Activated CD4-positive, CD25-positive, alpha-beta regulatory T cell treated with anti-CD3 and anti-CD28 coated beads, Interleukin-2, amount 50 U/mL, for 24 hours (primary cell): ENCODE data around the gene TMTC1.

Source experiments
- ATAC-seq, 2 donors: fragments of 150-1000 bp; cut with Tn5 transposase; one replicate each; pipeline ENCODE4 v1.10.0; 2021; ENCODE audit warnings: mild to moderate bottlenecking in 1 of 2, moderate library complexity in 1 of 2

The TMTC1 gene

DNA sequence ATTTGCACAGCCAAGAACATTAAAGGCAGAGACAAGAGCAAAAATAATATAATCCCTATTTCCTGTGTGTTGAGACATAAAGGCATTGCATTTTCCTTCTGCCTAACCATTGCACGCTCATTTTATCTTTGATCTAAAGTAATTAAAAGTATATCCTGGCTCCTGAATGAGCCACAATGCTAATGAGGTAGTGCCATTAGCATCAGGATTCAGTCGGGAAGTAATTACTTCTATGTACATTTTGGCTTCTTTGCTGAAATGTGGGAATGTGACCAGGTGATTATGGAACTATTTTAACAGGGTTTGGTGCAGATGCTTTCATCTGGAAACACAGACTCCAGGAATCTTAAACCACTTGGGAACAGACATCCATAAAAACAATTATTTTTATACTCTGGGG is 77.4 kb downstream of the TMTC1 start:
- ATAC-seq, result no peak

DNA sequence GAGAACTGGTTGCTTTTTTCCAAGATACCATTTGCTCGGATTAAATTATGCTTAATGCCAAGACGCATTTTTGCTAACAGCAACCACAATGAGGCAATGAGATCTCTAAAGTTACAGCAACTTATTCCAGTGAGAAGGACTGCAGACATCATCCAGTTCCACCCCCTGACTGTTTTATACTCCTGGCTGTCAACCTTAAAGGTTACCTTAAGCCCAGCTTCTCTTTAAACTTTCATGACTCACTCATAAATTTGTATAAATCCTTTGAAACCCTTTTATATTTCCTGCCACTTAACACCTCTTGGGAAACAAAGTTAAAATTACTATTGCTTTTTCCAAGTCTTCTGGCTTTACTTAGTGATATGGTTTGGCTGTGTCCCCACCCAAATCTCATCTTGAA is 80.2 kb downstream of the TMTC1 start:
- no peak for ATAC-seq

DNA sequence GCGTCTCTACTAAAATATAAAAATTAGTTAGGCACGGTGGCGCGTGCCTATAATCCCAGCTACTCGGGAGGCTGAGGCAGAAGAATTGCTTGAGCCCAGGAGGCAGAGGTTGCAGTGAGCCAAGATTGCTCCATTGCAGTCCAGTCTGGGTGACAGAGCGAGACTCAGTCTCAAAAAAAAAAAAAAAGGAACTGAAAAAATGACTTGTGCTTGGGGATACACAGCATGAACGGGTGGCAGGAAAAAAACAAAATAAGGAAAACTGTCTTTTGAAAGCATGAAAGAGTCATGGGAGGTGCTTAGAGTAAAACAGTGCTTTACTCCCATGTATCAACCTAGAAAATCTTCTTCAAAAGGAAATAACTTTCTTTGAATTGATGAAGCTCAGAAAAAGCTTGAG is 80.8 kb downstream of the TMTC1 start:
- ATAC-seq, result no peak

DNA sequence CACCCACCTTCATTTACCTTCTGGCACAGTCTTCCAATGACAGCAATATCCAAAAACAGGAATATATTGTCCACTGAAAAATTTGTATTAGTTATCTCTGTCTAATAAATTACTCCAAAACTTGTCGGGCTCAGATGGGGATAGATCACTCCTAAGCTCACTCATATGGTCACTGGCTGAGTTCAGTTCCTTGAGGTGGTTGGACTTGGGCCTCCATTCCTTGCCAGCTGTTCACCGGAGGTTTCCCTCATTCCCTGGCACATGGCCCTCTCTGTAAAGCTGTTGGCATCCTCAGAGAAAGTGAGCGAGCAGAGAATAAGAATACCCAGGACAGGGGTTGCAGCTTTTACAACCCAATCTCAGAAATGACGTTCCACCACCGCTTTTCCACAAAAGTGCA is 81.5 kb downstream of the TMTC1 start:
- ATAC-seq, result no peak

DNA sequence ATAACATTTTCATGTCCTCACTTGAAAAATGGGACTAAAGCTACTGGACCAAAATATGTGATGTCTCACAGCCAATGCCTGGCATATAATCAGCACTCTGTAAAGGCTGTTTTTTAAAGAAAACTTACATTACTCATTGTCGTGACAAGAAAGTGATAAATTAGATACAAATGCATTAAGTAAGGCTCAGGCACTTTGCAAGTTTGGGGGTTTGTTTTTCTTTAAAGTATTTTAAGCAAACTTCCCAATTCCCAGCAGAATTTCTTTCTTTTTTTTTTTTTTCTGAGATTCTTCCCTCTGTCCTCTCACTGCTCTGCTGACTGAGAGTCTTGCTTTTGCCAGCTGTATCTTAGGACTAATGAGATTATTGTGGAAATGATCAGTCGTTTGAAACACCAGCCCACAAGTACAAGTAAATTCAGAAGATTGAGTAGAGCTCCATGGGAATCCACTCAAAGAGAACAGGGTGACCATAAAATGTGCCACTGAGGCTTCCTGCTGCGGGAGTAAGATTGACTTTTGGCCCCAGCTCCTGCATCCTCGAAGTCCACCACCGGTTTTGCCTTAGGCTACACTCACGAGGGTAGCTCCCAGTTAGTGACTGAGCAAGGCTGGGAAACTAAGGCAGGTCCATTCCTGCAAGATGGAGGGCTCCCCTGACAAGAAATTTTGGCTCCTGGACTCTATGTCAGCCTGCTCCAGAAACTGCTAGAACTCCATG is 82.8 kb downstream of the TMTC1 start:
- ATAC-seq, result no peak

DNA sequence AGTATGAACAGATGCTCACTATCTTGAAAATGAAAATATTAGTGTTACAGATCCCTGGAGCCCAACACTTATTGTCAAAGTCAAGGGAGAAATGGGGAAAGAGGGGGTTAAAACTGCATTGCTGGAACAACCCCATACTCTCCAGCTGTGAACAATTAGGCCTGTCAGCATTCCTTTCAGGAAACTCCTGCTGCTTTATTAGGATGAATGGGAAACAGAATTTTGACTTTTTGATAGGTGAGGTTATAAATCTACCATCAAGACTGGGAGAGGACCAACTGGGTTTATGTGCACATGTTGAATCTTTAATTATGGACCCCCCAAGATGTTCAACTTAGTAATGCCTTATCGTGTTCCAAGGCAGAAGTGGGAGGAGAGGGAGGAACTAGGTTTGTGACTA is 85.0 kb downstream of the TMTC1 start:
- ATAC-seq, result no peak

DNA sequence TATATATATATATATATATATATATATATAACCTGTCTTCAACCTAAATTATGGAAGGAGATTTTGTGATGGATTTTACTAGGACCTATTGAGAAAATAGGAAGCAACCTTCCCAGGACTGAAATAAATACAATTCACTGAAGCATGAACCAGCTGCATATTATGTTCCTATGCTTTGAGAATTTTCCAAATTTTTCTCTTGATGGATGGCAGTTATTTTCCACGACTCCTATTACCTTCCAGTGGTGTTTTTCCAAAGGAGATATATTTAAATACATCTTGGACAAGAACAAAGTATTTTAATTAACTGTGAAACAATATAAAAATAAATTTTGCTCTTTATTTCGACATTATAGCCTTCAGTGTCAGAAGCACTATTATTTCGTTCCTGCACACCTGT is 87.9 kb downstream of the TMTC1 start:
- no peak for ATAC-seq

DNA sequence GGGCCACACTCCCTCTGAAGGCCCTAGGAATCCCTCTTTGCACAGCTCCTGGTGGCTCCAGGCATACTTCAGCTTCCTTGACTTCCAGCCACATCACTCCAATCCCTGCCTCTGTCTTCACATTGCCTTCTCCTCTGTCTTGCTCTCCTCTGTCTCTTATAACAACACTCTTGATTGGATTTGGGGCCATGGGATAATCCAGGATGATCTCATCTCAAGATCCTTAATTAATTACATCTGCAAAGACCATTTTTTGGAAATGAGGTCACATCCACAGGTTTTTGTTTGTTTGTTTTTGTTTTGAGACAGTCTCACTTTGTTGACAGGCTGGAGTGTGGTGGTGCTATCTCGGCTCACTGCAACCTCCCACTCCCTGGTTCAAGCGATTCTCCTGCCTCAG is 88.7 kb downstream of the TMTC1 start:
- no peak for ATAC-seq

DNA sequence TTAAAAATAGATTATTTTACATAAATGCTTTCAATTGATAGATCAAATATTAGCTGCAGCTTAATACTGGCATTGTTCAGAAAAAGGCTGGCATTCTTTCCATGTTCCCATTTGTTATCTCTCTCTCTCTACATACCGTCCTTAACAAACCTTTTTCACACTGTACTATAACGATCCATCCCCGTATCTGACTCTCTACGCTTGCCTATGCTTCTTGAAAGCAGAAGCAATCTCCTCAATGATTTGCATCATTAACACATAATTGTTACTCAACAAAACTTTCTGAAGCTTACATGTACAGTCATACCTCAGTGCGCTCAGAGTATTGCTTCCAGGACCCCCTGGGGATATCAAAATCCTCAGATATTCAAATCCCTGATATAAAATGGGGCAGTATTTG is 89.7 kb downstream of the TMTC1 start:
- ATAC-seq, result no peak

DNA sequence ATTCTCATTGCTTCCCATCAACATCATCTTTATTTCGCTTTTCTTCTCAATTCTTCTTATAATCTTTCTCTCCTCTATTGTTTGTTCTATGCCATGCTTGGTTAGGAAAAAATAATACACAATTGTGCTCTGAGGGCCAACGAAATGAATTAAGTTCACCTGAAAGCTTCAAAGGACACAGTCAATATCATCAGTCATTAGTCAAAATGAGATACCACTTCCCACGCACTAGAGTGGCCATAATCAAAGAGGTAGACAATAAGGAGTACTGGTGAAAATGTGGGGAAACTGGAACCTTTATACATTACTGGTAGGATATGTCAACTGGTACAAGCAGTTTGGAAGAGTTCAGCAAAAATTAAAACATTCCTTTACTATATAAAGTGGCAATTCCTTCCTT is 91.5 kb downstream of the TMTC1 start:
- no peak for ATAC-seq

DNA sequence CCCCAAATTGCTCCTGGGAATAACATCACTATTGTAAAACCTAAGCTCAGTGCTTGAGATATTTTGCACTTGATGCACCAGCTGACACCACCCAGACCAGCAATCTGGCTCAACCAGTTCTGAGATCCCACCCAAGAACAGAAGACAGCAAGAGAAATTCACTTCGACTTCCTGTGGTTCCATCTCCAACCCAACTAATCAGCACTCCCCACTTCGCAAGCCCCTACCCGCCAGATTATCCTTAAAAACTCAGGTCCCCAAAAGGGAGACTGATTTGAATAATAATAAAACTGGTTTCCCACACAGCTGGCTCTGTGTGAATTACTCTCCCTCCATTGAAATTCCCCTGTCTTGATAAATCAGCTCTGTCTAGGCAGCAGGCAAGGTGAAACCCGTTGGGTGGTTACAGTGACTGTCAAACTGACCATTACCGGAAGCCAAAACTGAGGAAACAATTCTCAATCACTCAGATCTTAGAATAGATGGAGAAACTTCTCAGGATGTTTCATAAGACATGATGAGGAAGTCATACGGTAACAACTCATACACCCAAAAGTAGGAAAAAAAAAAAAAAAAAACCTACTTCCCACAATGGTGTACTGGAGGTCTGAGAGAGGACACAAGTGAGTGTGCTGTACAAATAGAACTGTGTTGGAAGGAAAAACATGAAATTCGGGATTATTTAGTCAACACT is 92.4 kb downstream of the TMTC1 start:
- no peak for ATAC-seq

DNA sequence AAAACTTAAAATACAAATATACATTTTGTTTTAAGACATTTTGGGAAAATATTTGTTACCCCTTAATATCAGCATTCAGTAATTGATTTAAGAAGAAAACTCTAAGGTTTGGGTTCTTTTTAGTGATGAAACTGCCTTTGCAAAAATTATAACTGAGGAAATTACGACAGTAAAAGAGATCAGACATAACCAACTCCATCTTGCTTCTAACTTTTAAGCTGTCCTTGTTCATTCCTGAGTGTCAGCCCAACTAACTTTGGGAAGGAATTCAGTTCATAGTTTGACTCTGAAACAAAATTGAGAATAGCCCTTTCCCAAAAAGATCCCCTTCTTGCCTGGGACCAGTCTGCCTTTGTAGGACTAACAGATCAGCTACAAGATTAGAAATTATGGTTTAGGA is 93.0 kb downstream of the TMTC1 start:
- no peak for ATAC-seq

DNA sequence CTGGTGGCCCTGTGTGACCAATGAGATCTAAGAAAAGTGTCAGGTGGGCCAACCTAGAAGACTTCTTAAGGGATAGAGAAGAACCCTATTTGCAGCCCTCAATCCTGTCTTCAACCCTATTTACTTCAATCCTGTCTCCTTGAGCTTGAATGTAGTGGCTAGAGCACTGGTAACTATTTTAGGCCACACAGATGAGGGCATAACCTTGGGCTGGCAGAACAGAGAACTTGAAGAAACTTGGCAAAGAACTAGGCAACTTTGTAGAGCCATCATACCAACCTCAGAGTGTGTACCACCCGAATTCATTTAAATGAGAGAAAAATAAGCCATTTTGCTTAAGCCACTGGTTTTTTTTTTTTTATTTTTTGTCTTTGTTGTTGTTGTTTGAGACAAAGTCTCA is 94.8 kb downstream of the TMTC1 start:
- ATAC-seq, result no peak

DNA sequence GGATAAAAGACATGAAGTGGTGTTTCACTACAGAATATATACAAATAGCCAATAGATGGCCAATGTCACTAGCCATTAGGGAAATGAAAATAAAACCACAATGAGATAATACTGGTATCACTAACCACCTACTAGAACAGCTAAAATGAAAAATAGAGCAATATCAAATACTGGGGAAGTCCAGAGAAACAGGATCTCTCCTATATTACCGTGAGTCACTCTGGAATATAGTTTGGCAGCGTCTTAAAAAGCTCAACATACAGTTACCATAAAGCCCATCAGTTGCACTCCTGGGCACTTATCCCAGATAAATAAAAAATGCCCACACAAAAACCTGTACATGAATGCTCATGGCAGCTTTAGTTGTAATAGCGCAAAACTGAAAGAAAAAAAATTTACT is 101.7 kb downstream of the TMTC1 start:
- ATAC-seq, result no peak

DNA sequence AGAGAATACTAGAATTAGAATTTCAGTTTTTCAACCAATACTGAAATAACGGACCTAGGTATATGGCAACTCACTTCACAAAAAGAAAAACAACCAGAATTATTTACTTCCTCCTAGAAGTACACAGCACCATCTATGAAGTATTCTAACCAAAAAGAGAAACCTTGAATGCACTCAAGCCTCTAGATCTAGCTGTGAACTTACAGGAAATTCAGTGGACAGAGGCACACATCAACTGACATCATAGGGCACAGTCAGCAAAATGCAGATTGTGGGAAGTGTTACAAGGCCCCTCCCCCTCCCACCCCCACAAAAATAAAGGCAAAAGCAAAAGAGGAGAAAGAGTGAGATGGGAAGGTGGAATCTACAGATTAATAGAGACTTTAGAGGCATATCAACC is 102.4 kb downstream of the TMTC1 start:
- no peak for ATAC-seq

DNA sequence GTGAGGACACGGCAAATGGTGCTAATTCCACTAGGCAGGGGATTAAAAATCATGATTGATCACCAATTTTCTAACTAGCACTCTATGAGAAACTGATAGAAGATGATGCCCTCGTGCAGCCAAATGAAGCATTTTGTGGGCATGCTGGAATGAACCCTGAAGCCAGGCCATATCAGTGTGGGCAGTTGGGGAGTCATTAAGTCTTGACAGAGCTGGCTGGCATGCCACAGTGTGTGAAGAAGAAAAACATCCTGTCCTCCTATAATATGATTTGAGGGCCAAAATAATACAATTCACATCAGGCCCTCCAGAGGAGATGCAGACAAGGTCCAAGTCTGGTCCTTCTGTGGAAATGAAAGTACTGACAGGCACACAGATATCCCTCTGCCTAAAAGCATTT is 107.1 kb downstream of the TMTC1 start:
- no peak for ATAC-seq

DNA sequence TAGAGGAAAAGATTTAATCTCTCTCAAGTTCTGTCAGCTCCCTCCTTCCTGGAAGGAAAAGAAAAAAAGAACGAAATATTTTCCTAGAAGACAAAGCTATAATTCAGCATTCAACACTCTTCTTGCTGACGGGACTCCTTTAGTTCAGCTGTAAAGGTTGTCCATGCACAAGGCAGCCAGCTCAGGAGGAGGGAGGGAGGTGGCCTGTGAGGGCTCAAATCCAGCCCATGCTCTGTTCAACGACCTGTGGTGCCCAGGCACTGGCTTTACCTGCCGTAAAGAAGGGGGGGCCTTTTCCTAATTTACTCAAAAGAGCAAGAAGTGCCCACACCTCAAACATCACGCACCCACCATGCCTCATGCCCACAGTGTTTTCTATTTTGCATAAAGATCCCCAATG is 109.3 kb downstream of the TMTC1 start:
- ATAC-seq, result no peak

DNA sequence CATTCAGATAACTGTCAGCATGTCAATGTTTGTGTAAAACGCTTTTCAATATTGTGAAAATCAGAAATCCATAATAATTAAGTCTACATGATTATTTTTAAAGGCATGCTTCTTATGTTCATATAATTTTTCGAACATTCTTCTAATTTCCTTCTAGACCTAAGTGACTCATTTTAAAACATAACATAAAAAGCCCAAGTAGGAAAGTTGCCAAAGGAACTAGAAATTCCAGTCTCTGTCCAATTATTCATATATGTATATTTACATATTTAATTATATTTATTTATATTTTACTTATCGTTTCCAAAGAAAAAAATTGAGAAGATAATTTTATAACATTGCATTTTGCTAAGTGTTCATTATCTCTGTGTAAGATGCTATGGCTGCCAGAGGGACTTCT is 110.4 kb downstream of the TMTC1 start:
- no peak for ATAC-seq

DNA sequence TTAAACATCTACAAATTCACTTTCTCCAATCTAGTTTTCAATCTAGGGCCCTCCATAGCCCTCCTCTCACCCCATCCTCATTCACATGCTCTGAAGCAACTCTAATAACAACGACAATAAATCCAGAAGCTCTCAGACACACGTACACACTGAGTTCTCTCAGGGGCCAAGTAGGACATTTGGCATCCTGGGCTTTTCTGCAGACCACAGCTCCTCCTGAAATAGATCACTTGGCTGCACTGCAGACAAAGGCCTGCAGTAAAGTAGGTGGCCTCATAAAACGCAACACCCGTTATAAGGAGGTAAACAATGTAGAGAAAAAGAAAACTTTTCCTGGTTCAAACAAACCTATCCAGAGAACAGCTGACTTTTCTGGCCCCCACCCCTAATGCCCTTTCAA is 111.2 kb downstream of the TMTC1 start:
- no peak for ATAC-seq

DNA sequence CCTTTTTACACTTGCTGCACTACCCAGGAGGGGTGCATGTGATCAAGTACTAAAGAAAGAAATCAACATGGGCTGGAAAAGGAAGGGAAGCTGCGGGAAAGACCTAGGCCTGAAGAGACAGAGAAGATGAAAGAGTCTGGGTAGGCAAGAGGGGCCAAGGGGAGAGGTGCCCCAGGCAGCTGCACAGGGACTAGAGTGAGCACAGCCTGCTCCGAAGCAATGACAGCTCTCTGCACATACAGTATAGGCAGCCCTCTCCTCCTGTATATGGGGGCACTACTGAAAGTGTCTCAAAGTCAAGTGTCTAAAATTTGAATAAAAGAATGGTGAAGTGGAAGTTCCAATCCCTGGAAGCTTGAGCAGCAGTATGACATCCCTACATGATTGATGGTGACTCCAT is 112.0 kb downstream of the TMTC1 start:
- no peak for ATAC-seq

DNA sequence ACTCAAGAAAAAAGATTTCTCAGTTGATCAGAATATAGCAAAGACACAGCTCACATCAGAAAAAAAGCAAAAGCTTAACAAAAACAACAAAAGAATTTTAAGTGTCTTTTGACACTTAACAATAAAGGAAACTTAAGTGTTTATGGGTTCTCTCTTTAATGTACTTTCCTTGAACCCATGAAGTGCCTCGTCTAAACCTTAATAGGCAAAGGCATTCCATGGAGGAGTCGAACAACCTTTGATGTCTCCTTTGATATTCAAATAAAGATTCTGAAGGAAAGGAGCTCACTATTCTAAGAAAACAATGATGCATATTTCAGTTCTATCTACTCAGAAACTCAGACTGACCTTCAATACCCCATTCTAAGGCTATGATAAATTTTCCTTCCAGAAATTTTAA is 116.7 kb downstream of the TMTC1 start:
- no peak for ATAC-seq

DNA sequence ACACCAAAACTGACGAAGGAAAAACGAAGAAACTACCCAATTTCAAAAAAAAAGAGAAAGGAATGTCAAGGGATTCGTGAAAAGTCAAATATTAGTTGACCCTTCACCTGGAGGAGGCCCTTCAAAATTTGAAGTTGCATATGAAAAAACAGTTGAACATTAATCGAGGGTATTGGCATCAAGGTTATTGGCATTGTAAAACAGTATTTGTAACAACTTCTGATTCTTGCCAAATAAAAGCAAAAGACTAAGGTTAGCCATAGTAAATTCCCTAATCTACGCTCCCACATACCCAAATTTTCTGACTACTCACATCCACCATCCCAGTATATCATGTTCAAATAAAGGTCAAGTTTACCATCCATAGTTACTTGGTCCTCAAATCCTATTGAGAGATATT is 118.6 kb downstream of the TMTC1 start:
- no peak for ATAC-seq

DNA sequence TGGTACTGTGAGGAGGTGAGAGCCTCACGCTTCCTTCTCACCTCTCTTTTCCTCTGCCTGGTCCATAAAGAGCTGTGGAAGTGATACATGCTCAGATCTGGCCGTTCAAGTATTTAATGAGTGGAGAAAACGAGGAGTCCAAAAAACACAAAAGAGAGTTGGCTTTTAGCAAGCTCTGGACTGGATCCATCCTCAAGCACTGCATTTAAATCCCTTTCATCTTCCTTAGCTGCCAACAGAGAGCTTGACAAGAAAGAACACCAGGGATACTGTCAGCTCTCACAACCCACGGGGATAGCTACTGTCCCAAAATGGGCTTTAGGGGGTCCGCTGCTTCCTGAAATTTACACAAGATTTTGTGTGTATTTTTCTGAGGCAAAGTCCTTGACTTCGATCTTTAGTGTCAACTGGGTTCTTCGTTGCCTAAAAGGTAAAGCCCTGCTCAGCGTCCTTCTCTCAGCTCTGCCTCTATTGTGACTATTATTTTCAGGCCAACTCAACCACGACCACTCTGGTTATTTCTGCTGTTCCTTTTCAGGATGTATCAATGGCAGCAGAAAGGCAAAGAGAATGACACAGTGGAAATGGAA is 120.9 kb downstream of the TMTC1 start:
- ATAC-seq, result no peak

DNA sequence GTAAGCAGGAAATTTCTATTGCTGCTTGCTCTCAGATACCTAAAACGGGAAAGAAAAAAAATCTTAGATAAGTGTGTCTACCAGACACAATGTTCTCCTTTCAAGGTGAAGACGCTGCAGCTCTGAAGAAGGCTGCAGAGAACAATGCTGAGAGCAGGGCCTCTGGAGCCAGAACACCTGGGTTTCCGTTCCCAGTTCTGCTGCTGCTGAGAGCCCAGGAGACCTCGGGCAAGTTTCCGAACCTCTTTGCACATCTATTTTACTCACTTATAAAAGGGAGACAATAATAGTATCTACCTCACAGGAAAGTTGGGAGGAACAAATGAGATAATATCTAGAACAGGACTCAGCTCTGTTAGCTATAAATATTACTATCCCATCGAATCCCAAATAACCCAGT is 122.9 kb downstream of the TMTC1 start:
- no peak for ATAC-seq
